GM21528 (cell line): ENCODE data around the gene AKAP11.

Experiments used
- ATAC-seq: cut with Tn5 transposase; IDR thresholded peaks from one replicate; pipeline ENCODE4 v1.9.1; 2021; ENCODE audit warnings: mild to moderate bottlenecking, moderate library complexity; ENCODE audit not compliant: unreplicated experiment, low FRiP score

The AKAP11 gene

GRCh38 chr13:42271337-42272114 lies 426 bp upstream of the AKAP11 start:
- peak; percentile 79 for ATAC-seq

DNA sequence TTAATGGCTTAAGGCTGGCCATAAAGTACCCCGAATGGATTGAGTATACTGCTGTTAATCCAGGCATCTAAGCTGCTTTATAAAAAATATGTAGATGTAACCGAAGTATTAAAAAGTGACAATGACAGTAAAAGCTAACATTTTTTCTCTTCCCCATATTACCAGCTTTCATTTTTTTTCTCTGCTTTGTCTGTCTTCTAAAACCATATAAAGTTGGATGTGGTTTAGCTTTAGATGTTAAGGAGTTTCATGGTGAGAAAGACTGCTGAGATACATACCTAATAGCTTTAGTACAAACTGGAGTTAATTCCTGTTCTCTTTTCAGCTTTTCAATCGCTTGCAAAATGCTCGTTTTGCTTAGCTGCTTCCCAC lies 838 bp downstream of the AKAP11 start:
- ATAC-seq: no peak

DNA sequence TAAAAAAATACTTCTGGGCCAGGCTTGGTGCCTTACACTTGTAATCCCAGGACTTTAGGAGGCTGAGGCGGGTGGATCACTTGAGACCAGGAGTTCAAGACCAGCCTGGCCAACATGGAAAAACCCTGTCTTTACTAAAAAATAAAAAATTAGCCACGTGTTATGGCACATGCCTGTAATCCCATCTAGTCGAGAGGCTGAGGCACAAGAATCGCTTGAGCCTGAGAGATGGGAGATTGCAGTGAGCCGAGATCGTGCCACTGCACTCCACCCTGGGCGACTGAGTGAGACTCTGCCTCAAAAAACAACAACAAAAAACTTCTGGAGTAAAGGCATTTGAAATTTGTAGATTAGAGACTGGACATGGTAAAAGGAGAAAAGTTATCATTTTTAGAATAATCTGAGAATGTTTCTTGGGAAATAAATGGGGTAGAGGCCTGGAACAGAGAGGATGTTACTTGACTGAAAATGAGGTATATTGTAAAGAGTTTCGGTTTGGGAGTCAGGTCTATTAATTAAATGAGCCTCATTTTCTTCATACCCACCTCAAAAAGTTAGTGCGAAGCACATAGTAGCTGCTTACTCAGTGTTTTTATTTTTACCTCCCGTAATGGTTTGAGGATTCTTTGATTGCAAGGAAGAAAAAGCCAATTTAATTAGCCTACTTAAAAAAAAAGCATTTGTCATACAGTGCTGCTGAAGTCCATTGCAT lies 2.6 kb downstream of the AKAP11 start:
- no peak for ATAC-seq

- peak; percentile 31 for ATAC-seq
Measured at GRCh38 chr13:42275098-42275471, 3.1 kb downstream of the AKAP11 start.

DNA sequence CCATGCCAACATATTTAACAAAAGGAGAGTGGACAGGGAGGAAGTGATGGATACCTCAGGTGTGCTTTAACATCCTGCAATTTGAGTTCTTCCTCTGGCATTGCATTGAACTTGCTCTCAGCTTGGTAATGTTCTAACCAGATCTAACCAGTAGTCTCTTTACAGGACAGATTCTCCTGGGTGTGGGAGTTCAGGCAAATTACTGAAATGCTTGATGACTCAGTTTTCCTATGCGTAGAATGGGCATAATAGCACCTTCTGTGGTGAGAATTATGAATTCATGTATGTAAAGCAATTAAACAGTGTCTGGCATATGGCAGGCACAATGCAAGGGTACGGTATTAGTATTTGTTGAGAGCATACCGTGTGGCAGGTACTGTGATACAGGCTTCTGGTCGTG lies 3.6 kb downstream of the AKAP11 start:
- ATAC-seq: no peak

DNA sequence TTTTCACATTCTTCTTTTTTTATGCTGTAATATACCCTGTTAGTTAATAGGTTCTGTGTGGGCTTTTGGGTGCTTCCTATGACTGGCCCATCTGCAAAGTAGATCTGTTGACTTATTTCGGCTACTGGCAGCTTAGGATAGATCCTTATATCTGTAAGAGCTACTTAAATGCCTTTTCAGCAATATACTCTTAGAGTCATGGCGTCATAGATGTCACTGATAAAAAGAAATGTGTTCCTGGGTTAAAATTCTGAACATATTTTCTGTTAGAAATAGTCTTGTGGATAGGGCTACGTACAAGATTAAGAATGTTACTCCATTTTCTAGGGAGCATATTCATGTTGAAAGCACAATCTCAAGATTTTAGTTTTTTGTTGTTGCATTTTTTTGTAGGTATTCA lies 4.7 kb downstream of the AKAP11 start:
- ATAC-seq: no peak

- ATAC-seq: no peak
Measured at GRCh38 chr13:42277618-42278276, 5.8 kb downstream of the AKAP11 start.

DNA sequence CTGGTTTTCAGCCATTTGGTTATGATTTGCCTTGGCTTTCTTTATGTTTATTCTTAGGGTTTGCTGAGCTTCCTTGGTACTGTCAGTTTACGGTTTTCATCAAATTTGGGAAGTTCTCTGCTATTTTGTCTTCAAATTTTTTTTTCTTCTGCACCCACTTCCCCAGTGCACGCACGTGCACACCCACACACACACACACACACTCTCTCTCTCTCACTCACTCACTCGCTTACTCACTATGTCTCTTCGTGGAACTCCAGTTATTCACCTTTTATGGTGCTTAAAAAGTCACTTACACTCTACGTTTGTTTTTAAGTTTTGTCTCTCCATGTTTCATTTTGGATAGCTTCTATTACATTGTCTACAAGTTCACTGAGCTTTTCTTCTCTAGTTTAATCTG lies 7.1 kb downstream of the AKAP11 start:
- ATAC-seq: no peak

- no peak for ATAC-seq
Measured at GRCh38 chr13:42279986-42280385, 8.0 kb downstream of the AKAP11 start.

GRCh38 chr13:42280537-42280936 lies 8.6 kb downstream of the AKAP11 start:
- ATAC-seq: no peak

DNA sequence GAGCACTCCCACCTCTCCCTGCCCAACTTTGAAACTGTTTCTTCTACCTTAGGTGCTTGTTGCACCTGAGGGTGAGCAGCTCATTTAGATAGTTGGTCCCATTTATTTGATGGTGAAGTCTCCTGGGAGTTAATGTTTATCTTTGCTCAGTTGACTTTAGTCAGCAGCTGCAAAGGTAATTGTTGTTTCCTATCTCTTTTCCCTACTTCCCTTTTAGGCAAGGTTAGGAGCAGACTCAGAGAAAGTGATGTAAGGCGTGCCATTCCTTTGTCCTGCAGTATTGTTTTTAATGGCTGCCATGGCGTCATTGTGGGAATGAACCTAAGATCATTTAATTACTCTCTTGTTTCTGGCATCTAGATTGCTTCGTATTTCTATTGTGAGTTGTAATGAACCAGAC lies 11.6 kb downstream of the AKAP11 start:
- no peak for ATAC-seq

GRCh38 chr13:42284068-42284467 lies 12.1 kb downstream of the AKAP11 start:
- ATAC-seq: no peak

DNA sequence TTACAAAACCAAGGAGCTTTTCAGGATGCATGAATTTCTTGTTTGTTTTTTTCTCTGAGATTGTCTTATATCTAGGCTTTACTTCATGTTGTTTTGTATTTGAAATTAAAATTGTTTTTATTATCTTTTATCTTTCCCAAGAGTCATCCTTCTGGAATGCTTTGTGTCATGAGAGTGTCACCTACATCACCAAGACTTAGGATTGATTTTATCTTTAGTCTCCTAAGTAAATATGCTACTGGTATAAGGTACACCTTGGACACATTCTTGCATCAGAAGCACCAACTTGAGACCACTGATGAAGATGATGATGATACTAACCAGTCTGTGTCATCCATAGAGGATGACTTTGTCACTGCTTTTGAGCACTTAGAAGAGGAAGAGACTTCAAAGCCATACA lies 26.4 kb downstream of the AKAP11 start:
- ATAC-seq: no peak

- ATAC-seq: no peak
Measured at GRCh38 chr13:42305503-42305902, 33.6 kb downstream of the AKAP11 start.

GRCh38 chr13:42307461-42307860 lies 35.5 kb downstream of the AKAP11 start:
- no peak for ATAC-seq

DNA sequence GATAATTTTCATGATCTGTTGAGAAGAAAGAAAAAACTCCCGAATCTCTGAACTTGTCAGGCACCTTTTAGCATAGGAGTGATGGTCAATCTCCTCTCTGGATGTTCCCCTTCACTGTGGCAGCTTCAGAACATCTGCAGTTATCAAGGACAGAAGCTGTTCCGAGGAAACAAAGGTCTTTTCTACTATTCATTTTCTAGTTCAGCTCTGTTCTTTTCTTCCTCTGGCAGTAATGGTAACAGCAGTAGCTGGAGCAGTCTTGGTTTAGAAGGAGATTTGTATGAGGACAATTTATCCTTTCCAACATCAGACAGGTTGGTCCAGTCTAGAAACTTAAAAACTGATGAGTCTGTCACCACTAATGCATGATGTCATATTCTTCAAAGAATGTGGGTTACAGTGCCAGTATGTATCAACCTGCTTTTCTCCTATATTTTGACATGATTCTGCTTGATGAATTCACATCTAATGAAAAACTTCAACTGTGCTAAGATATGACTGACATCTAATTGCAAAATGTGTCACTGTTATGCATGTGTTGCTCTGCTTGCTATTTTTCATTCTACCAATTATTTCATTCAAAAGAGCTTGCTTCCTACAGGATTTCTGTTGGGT lies 41.0 kb downstream of the AKAP11 start:
- no peak for ATAC-seq

GRCh38 chr13:42318570-42318969 lies 46.6 kb downstream of the AKAP11 start:
- ATAC-seq: no peak

DNA sequence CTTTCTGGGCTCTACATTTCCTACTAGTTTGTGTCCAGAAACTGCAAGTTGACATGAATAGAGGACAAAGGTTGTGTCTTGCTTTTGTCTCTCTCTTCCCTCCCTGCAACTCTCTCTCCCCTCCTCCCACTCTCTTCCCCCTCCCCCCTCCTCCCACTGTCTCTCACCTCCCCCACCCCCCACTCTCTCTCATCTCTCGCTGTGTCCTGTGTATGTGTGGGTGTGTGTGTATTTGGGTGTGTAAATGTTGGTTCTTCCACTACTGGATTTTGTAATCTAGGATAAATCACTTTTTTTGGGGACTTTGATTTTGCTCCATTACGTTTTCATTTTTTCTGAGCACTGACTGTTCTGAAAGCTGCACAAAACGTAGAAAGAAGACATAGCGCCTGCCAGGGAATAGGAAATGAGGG lies 48.4 kb downstream of the AKAP11 start:
- ATAC-seq: no peak

DNA sequence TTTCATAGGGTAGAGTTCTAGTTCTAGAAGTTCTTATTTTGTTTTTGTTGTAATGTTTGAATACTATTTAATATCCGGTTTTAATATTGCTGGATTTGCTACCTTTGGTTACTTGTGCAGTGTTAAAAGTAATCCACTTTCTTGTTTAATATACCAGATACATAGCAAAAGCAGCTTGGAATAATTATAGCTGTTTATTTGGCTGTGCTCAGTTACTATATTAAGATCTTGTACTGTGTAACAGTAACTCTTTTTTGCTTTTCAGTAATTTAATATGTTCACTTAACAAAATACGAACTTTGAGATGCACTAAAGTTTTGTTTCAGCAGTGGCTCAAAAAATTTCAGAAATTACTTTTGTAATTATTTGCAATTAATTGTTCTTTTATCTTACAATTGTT lies 50.9 kb downstream of the AKAP11 start:
- ATAC-seq: no peak

DNA sequence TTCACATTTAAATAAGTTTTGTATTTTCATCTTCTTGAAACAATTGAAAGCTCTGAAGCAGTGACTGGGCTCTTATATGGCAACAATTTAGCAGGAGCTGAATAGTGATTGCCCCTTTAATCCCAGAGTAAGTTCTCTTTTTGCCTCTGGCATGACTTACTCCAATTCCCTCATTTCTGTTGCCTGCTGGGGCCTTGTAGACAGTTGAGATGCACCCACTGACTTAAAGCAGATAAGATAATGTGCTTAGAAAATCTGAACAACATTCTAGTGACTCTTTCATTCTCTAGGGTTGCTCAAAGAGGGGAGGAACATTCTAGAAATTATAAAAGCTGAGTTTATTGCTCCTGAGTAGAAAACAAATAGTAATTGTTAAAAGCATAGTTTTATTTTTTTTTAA lies 52.8 kb downstream of the AKAP11 start:
- no peak for ATAC-seq

DNA sequence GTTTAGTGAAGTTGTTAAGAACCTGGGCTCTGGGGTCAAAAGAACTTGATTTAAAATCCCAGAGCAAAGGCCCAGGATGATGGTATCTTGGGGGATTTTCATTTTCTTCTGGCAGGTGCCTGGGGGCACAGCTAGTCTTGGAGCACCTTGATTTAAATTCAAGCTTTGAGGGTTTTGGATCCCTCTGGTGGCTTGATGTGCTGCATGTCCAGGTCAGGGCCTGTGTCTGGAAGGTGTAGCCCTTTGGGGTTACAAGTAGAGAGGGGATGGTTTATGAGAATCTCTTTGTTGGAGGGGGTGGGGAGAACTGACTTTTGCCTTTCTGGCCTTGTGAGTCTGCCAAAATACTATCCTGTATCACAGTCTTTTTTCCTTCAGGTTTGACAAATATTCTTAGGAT lies 55.8 kb downstream of the AKAP11 start:
- ATAC-seq: no peak
